ENCODE data around the gene HOMEZ.

- TF ChIP-seq HDGF (IDR thresholded peaks at IDR 0.05; ENCODE audit: borderline replicate concordance) (no peak), FOXK2 (IDR thresholded peaks at IDR 0.05) (no peak), NFRKB (IDR thresholded peaks at IDR 0.05) (no peak), SUZ12 (IDR thresholded peaks at IDR 0.05) (no peak), FOXM1 (IDR thresholded peaks at IDR 0.05; ENCODE audit: borderline replicate concordance) (no peak), ZNF384 (IDR thresholded peaks at IDR 0.05) (no peak), ARNT (IDR thresholded peaks at IDR 0.05) (no peak), TARDBP (IDR thresholded peaks at IDR 0.05) (no peak), BHLHE40 (IDR thresholded peaks at IDR 0.05; ENCODE audit: borderline replicate concordance) (no peak), PKNOX1 (IDR thresholded peaks at IDR 0.05) (no peak)
Measured at GRCh38 chr14:23297611-23298277, 11.8 kb upstream of the HOMEZ start.
